ENCODE results near the gene STMN1.

STMN1 gene

GRCh38 chr1:25922056-25922970 lies 16.1 kb upstream of the STMN1 start:
- no peak for DNase-seq (ENCODE audit: low read depth)

DNA sequence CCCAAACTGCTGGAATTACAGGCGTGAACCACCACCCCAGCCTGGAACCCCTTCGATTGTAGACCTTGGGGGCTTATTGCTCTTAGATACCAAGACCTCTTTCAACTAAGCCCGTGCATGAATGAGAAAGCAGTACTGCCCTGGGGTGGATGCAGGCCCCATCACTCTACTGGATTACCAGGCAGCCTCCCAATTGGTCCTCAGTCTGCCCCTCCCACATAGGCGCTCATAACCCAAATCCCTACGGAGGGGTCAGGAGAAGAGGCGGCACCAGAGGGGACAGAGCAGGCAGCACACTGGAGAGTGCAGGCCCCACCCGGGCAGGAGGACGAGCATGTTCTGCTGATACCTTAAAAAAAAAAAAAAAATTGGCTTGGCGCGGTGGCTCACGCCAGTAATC lies 12.4 kb upstream of the STMN1 start:
- no peak for DNase-seq (ENCODE audit: low read depth)

- no peak for DNase-seq (ENCODE audit: low read depth)
These were observed 11.8 kb upstream of the STMN1 start for GRCh38 chr1:25917996-25918395.

DNA sequence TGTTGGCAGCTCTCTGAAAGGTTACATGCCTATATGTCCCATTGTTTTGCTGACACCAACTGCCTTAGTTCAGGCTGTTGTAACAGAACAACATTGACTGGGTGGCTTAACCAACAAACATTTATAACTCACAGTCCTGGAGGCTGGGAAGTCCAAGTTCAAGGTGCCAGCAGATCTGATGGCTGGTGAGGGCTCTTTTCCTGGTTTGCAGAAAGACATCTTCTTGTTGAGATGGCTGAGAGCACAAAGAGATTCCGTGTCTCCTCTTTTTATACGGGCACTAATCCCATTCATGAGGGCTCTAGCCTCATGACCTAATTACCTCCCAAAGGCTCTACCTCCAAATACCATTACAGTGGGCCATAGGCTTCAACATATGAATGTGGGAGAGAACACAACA lies 10.2 kb upstream of the STMN1 start:
- DNase-seq (ENCODE audit: low read depth): no peak

GRCh38 chr1:25914074-25914995 lies 8.1 kb upstream of the STMN1 start:
- no peak for DNase-seq (ENCODE audit: low read depth)

DNA sequence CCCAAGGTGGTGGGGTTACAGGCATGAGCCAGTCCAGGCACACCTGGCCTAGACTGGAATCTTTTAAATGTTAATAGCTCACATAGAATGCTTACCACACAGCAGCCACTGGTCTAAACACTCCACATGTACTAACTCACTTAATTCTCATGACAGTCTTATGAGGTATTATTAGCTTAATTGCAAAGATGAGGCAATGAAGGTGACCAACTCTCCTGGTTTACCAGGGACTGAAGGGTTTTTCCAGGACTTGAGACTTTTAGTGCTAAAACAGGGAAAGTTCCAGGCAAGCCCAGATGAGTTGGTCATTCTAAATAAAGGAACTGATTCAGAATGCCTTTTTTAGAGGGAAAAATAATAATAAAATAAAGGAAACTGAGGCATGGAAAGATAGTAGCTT lies 7.0 kb upstream of the STMN1 start:
- DNase-seq (ENCODE audit: low read depth): no peak

DNA sequence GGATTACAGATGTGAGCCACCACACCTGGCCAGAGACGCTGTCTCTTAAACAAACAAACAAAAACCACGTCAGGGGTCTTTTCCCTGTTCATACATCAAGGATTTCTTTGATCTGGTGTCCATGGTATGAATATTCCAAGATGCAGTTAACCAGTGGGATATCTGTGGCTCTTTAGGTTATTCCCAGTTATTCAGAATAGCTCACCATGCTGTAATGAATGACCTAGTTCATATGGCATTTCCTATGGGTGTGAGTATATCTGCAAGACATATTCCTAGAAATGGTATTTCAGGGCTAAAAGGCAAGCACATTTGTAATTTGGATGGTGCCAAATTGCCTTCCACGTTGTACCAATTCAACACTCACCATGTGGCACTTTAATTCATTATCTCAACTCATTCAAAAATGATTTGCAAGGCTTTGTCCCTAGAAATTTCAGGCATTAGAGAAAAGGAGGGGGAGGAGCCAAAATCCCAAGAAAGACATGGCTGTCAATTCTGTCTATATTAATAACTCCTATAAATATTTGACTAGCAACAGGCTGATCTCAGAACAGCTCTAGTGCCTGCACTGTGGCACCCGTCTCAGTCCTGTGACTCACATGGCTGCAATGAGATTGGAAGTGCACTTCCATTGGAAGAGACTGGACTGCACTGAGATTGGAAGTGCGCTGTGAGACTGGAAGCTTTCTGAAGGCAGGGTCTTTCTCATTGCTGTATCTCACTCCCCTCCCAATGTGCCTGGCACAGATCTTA lies 6.0 kb upstream of the STMN1 start:
- DNase-seq (ENCODE audit: low read depth): no peak

GRCh38 chr1:25911162-25911561 lies 4.9 kb upstream of the STMN1 start:
- DNase-seq (ENCODE audit: low read depth): no peak

- DNase-seq (ENCODE audit: low read depth): no peak
These were observed 2.8 kb upstream of the STMN1 start for GRCh38 chr1:25909040-25909439.

DNA sequence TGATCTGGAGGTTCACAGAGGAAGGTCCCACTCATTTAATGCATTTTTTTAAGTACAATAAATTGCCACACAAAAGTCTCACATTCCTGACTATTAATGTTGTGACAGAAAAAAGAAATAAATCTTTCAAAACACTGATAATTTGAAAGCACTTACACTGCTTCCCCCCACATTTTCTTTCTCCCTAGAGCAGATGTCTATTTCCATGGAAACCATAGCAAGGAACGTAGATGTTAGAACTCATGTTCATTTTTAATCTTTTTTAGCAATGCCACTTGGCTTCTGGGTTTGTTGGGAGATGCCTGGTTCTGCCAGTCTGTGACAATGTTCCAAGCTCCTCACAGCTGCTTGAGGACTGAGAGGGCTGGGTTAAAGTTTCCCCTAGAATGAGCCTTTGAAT lies 1.9 kb upstream of the STMN1 start:
- no peak for DNase-seq (ENCODE audit: low read depth)

GRCh38 chr1:25907601-25908000 lies 1.4 kb upstream of the STMN1 start:
- no peak for DNase-seq (ENCODE audit: low read depth)

DNA sequence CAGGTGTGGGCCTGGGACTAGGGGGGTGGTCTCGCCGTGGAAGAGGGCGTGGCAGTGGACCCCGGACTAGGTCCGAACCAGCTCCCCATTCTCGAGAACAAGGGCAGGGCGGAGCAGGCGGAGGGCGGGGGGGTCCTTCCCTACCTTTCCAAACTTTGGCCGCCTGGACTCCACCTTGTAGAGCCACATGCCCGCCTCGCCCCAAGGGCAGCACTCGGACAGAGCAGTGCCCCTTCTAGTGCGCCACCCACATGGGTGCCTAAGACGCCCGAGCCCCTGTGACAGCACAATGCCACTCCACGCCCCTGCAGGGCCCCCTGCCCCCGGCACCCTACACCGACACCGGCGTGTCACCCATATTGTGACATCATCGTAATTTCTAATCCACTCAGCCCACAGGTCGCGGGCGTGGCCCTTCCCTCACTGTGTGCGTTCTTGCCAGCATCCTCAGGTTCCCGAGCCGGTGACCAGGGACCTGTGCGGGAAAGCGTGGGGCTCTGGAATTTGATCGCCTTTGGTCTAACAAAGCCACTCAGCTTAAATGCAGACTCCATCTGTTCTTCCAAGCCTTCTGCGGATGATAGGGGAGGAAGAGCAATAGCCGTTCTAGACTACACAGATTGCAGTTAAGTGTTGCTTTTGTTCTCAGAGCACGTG lies 553 bp upstream of the STMN1 start:
- DNase-seq (ENCODE audit: low read depth): no peak

GRCh38 chr1:25904943-25905679 lies 1.1 kb downstream of the STMN1 start:
- peak; percentile 68 for DNase-seq (ENCODE audit: low read depth)

DNA sequence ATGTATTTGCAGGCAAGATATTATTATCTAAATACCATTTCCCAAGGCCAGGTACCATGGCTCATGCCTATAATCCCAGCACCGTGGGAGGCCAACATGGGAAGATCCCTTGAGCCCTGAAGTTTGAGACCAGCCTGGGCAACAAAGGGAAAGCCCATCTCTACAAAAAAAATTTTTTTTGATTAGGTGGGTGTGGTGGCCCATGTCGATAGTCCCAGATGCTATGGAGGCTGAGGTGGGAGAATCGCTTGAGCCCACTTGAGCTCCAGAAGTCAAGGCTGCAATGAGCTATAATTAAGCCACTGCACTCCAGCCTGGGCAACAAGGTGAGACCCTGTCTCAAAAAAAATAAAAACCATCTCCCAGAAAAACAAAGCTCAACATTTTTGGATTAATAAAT lies 2.2 kb downstream of the STMN1 start:
- DNase-seq (ENCODE audit: low read depth): no peak

DNA sequence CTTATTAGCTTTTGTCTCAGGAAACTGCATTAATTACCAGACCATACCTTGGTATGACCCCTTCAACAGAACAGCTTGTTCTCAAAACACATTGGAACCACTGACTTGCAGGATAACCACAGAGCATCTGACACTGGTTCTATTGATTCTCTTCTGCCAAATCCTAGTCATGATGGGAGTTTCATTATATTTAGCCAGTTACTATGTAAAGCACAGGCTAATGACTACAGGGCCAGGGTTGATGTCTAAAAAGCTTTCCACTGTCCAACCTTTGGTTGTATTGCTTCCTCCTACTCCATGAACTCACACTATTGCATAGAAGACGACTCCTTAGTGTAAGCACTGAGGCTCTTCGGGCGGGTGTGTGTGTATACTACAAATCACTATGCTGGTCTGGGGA lies 3.8 kb downstream of the STMN1 start:
- no peak for DNase-seq (ENCODE audit: low read depth)

- DNase-seq (ENCODE audit: low read depth): no peak
These were observed 6.0 kb downstream of the STMN1 start for GRCh38 chr1:25900219-25900618.

DNA sequence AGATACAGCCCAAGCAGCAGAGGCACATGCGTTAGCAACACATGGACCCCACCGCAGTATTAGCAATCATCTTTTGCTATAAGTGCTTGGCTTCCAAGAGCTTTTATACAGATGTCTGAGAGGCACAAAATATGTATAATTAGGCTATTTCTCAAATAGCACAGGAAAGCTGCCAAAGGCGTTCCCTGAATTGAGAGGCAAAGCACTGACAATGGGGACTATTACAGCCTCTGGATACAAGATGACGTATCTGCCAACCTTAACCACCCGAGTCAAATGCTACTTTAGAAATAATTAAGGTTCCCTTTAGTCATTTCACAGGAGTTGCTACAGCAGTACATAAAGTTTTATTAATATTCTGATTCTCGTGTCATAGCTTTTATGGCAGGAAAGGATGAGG lies 6.4 kb downstream of the STMN1 start:
- no peak for DNase-seq (ENCODE audit: low read depth)

DNA sequence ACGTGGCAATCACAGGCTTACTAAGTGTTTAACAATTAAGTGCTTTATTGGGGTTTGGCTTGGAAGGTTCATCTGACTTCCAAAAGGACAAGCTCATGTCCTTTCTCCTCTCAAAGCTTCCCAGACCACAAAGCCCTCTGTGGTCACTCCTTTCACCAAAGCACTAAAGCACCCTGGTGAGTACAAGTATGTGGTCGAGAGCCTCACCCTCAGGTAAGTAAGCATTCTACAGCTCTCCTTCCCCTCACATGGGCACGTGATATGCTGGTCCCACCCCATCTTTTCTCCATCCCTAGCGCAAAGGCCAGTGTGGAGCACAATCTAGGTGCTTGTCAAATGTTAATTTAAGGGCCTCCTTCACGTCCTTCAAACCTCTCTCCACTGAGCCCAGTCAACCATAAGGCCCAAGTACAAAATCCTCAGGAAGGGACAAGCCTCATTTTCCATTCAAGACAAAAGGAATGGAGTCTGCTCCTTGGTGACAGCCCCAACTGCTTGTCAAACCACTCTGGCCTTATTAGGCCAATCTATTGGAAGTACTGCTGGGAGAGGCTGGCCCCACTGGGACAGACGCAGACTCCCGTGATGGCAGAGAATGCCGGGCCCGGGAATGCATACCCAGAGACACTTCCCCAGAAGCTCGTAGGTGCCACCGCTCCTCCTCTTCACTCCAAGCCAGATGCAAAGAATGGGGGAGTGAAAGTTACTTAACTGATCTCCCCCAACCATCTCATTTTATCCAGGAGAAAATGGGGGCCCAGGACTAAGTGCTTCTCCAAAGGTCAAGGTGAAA lies 7.8 kb downstream of the STMN1 start:
- DNase-seq (ENCODE audit: low read depth): no peak

GRCh38 chr1:25897754-25898153 lies 8.5 kb downstream of the STMN1 start:
- DNase-seq (ENCODE audit: low read depth): no peak

- no peak for DNase-seq (ENCODE audit: low read depth)
These were observed 10.0 kb downstream of the STMN1 start for GRCh38 chr1:25896266-25896665.
